A549 (cell line): Measurements from ENCODE around the gene ISM1. TPM values are rescaled to one million over a fixed set of nuclear protein-coding genes. Genes with fewer than 3 reads are reported as not detected.

ENCODE experiments used
- ATAC-seq, 2 experiments: fragments of 200-7000 bp in 1 of 2; fragments of >200 bp in 1 of 2; cut with Nextera tagmentation in 1 of 2; cut with Tn5 transposase in 1 of 2; 3 replicates each; pipeline versions ENCODE4 v1.8.0 to v1.9.1; 2018 to 2020; ENCODE audit warnings: mild to moderate bottlenecking in 1 of 2, moderate library complexity in 1 of 2
- CTCF ChIA-PET: fragments of 300-600 bp; sonication (Branson Sonifier 250); formaldehyde crosslinking; extraction: SDS; loops from one replicate; lab custom pipeline; 2021; ENCODE audit warnings: antibody characterized with exemption, inconsistent platforms; lab: Yijun Ruan, JAX
- POLR2A ChIA-PET: fragments of 350-600 bp; formaldehyde crosslinking; extraction: SDS; loops from one replicate; lab custom pipeline; 2021; ENCODE audit warnings: antibody characterized with exemption, inconsistent platforms; lab: Yijun Ruan, JAX
- DNase-seq, 2 experiments: peaks; one replicate each; pipeline versions ENCODE4 v3.0.0 to v3.0.0-alpha.2; 2011 to 2016; ENCODE audit warnings: low read depth in 1 of 2, low spot score in 1 of 2
- FAIRE-seq: peaks from 2 replicates; lab custom pipeline; 2011; peaks lifted over from hg19 to GRCh38; lab: Jason Lieb, UNC
- H3K27ac ChIP-seq, 2 experiments: fragments of >200 bp; sonication (Bioruptor Twin); formaldehyde crosslinking; 3 replicates each; pipeline ENCODE4 v1.5.1; 2016 to 2017
- H3K4me1 ChIP-seq: fragments of >200 bp; sonication (Bioruptor Twin); formaldehyde crosslinking; 3 replicates; pipeline ENCODE4 v1.6.1; 2016
- H3K4me2 ChIP-seq: fragments of >200 bp; sonication (Bioruptor Twin); formaldehyde crosslinking; 3 replicates; pipeline ENCODE4 v1.6.1; 2016
- H3K4me3 ChIP-seq: fragments of >200 bp; sonication (Bioruptor Twin); formaldehyde crosslinking; 3 replicates; pipeline ENCODE4 v1.5.1; 2016
- H3K9me3 ChIP-seq: fragments of >200 bp; sonication (Bioruptor Twin); formaldehyde crosslinking; 3 replicates; pipeline ENCODE4 v1.6.1; 2016
- BHLHE40 ChIP-seq: IDR thresholded peaks from 2 replicates; pipeline ENCODE4 v1.6.1; 2012; ENCODE audit warnings: low read depth, low read length, inconsistent platforms
- CBX8 ChIP-seq: fragments of 200-600 bp; sonication (generic); IDR thresholded peaks from 2 replicates; pipeline ENCODE4 v1.6.1; 2016
- CEBPB ChIP-seq, 2 experiments: fragments of >200 bp in 1 of 2; sonication (Bioruptor Twin) in 1 of 2; formaldehyde crosslinking in 1 of 2; IDR thresholded peaks; 2 replicates each; pipeline ENCODE4 v1.6.1; 2012 to 2016
- CHD2 ChIP-seq: fragments of 150-350 bp; IDR thresholded peaks from 2 replicates; pipeline ENCODE4 v1.6.1; 2014; ENCODE audit warnings: low read length; ENCODE audit not compliant: partially characterized antibody
- E2F6 ChIP-seq: IDR thresholded peaks from 2 replicates; pipeline ENCODE4 v1.6.1; 2012; ENCODE audit warnings: low read depth, borderline replicate concordance
- EHMT2 ChIP-seq: fragments of 200-600 bp; sonication (generic); IDR thresholded peaks from 2 replicates; pipeline ENCODE4 v1.6.1; 2016; ENCODE audit warnings: antibody characterized with exemption, low read depth, mild to moderate bottlenecking, moderate library complexity
- FOSB ChIP-seq: fragments of 250-450 bp; sonication (Bioruptor Pico); IDR thresholded peaks from 2 replicates; pipeline ENCODE4 v1.5.0; 2020; ENCODE audit warnings: mild to moderate bottlenecking, moderate library complexity
- FOXS1 ChIP-seq: fragments of 250-450 bp; sonication (Bioruptor Pico); IDR thresholded peaks from 2 replicates; pipeline ENCODE4 v1.5.0; 2020; ENCODE audit warnings: mild to moderate bottlenecking, moderate library complexity
- HDAC2 ChIP-seq: fragments of 200-600 bp; sonication (generic); IDR thresholded peaks from 2 replicates; pipeline ENCODE4 v1.6.1; 2016
- HES2 ChIP-seq: fragments of >200 bp; sonication (Bioruptor Twin); formaldehyde crosslinking; IDR thresholded peaks from 2 replicates; pipeline ENCODE4 v1.6.1; 2016
- HOXA7 ChIP-seq: fragments of 250-450 bp; sonication (Bioruptor Pico); IDR thresholded peaks from 2 replicates; pipeline ENCODE4 v1.5.0; 2020; ENCODE audit warnings: mild to moderate bottlenecking, moderate library complexity
- JUN ChIP-seq, 2 experiments: fragments of >200 bp; sonication (Bioruptor Twin); formaldehyde crosslinking; IDR thresholded peaks; 2 replicates in 1 of 2; 3 replicates in 1 of 2; pipeline ENCODE4 v1.6.1; 2016 to 2017
- JUNB ChIP-seq: fragments of >200 bp; sonication (Bioruptor Twin); formaldehyde crosslinking; IDR thresholded peaks from 2 replicates; pipeline ENCODE4 v1.6.1; 2016
- KDM1A ChIP-seq: fragments of 200-600 bp; sonication (generic); IDR thresholded peaks from 2 replicates; pipeline ENCODE4 v1.6.1; 2016; ENCODE audit warnings: low read depth, mild to moderate bottlenecking
- KDM5A ChIP-seq: fragments of 200-600 bp; sonication (generic); IDR thresholded peaks from 2 replicates; pipeline ENCODE4 v1.6.1; 2016; ENCODE audit warnings: antibody characterized with exemption, mild to moderate bottlenecking
- NFE2L2 ChIP-seq: fragments of 150-350 bp; conservative IDR thresholded peaks from 2 replicates; pipeline ENCODE4 v1.6.1; 2014; ENCODE audit warnings: low read length
- NPAS2 ChIP-seq: fragments of 250-450 bp; sonication (Bioruptor Pico); IDR thresholded peaks from 2 replicates; pipeline ENCODE4 v1.8.0; 2022; ENCODE audit warnings: mild to moderate bottlenecking, moderate library complexity, borderline replicate concordance
- PHF8 ChIP-seq: fragments of 200-600 bp; sonication (generic); IDR thresholded peaks from 2 replicates; pipeline ENCODE4 v1.6.1; 2016; ENCODE audit warnings: low read depth, mild to moderate bottlenecking, antibody characterized with exemption, moderate library complexity, borderline replicate concordance
- RAD21 ChIP-seq, 2 experiments: fragments of >200 bp in 1 of 2; sonication (Bioruptor Twin) in 1 of 2; formaldehyde crosslinking in 1 of 2; IDR thresholded peaks in 1 of 2; conservative IDR thresholded peaks in 1 of 2; 2 replicates in 1 of 2; 3 replicates in 1 of 2; pipeline ENCODE4 v1.6.1; 2012 to 2018; ENCODE audit warnings: inconsistent platforms in 1 of 2
- RARB ChIP-seq: fragments of 250-450 bp; sonication (Bioruptor Pico); IDR thresholded peaks from 2 replicates; pipeline ENCODE4 v1.8.0; 2021; ENCODE audit warnings: mild to moderate bottlenecking, moderate library complexity
- RFX5 ChIP-seq: fragments of 450-650 bp; IDR thresholded peaks from 2 replicates; pipeline ENCODE4 v1.7.1; 2014; ENCODE audit warnings: antibody characterized with exemption, mild to moderate bottlenecking, moderate library complexity
- RNF2 ChIP-seq: fragments of 200-600 bp; sonication (generic); IDR thresholded peaks from 2 replicates; pipeline ENCODE4 v1.6.1; 2016; ENCODE audit warnings: low read depth, mild to moderate bottlenecking, antibody characterized with exemption, moderate library complexity, borderline replicate concordance
- SREBF2 ChIP-seq: fragments of 450-650 bp; IDR thresholded peaks from 2 replicates; pipeline ENCODE4 v1.6.1; 2014; ENCODE audit warnings: mild to moderate bottlenecking, moderate library complexity
- TP53 ChIP-seq: fragments of 250-450 bp; sonication (Bioruptor Pico); IDR thresholded peaks from 2 replicates; pipeline ENCODE4 v1.5.0; 2021; ENCODE audit warnings: mild to moderate bottlenecking, moderate library complexity
- ZC3H11A ChIP-seq: fragments of 450-650 bp; IDR thresholded peaks from 2 replicates; pipeline ENCODE4 v1.6.1; 2014; ENCODE audit warnings: antibody characterized with exemption, mild to moderate bottlenecking
- ZFP36 ChIP-seq: fragments of 450-650 bp; IDR thresholded peaks from 2 replicates; pipeline ENCODE4 v1.6.1; 2014; ENCODE audit warnings: borderline replicate concordance; ENCODE audit not compliant: partially characterized antibody
- WGBS: methylation state at CpG from one replicate; pipeline ENCODE4 v1.1.6; 2017; ENCODE audit errors: missing lambda C conversion rate; 5-methylcytosine and 5-hydroxymethylcytosine counted together
- polyA plus RNA-seq, 4 experiments: library from polyadenylated mRNA; depleted of rRNA in 3 of 4; stranded (reverse); fragments of >200 nt; fragmentation: RNase III in 1 of 4; extraction: RNeasy Plus Mini Kit Qiagen cat#74134 plus additional on column Dnase treatment in 1 of 4; gene quantifications; 2 replicates in 3 of 4; 3 replicates in 1 of 4; pipeline ENCODE4 v1.2.3, GENCODE V29; 2011 to 2017

ISM1 gene
- polyA plus RNA-seq, 2 of the 4 experiments (the other 2 are of a cell fraction) = 0.18 to 0.39 TPM

GRCh38 chr20:13229538-13229937 lies 8.5 kb downstream of the ISM1 start:
- TF ChIP-seq HOXA7 (CRISPR knock-in tag) (no peak), HDAC2 (no peak), CHD2 (no peak), EHMT2 (no peak)
- no peak for ATAC-seq
- POLR2A ChIA-PET = no interaction called here
- CTCF ChIA-PET = interaction anchor here (1.6 kb wide), 1 partner anchor 35 kb away, joined by 3 read pairs; no protein-coding TSS in a partner anchor
- FAIRE-seq = no peak
- no peak overlapping the region for H3K27ac ChIP-seq
- H3K4me1 ChIP-seq = peaks cover 7% of the 10 kb centered on the region; the same call in 2 of the 3 replicates
- H3K4me2 ChIP-seq = no peak overlapping the region
- no peak overlapping the region for H3K4me3 ChIP-seq
- H3K9me3 ChIP-seq = peaks cover 23% of the 10 kb centered on the region; the same call in 2 of the 3 replicates
- no peak for DNase-seq

GRCh38 chr20:13231031-13231752 lies 10.1 kb downstream of the ISM1 start:
- ATAC-seq (peak; percentile 65 to 68), FAIRE-seq (no peak), DNase-seq (peak in 1 of 2 experiments; percentile 19)
- Histone ChIP-seq H3K4me3 (no peak overlapping the region), H3K27ac (no peak overlapping the region), H3K4me1 (peaks cover 7% of the 10 kb centered on the region; the same call in 2 of the 3 replicates), H3K4me2 (peak overlapping the region; percentile 15; the same call in 1 of the 3 replicates), H3K9me3 (peaks cover 20% of the 10 kb centered on the region; the same call in 2 of the 3 replicates)
- 24% methylated on average over 7 of the region's 7 CpGs for WGBS
- TF ChIP-seq KDM5A (no peak), JUNB (no peak), RAD21 (conservative IDR thresholded peaks at IDR 0.05 in 1 of 2, IDR thresholded peaks at IDR 0.05 in 1 of 2) (no peak), CHD2 (no peak), NFE2L2 (no peak), JUN (IDR thresholded peaks at IDR 0.05) (no peak), EHMT2 (no peak)
- ChIA-PET CTCF (interaction anchor here (0.6 kb wide), 1 partner anchor 540 kb away, joined by 6 read pairs; no protein-coding TSS in a partner anchor), POLR2A (no interaction called here)

- TF ChIP-seq SREBF2 (no peak), RNF2 (no peak), KDM5A (no peak), E2F6 (no peak), NPAS2 (CRISPR knock-in tag) (no peak), ZC3H11A (no peak), BHLHE40 (no peak), HES2 (no peak), RARB (CRISPR knock-in tag) (no peak), JUN (IDR thresholded peaks at IDR 0.05) (no peak), PHF8 (no peak), KDM1A (no peak), ZFP36 (no peak), RFX5 (no peak), CEBPB (IDR thresholded peaks at IDR 0.05) (no peak), CBX8 (no peak), FOSB (CRISPR knock-in tag) (no peak), TP53 (CRISPR knock-in tag) (no peak), FOXS1 (CRISPR knock-in tag) (no peak)
- TF ChIP-seq, all 56 proteins: peak for 0
- ChIA-PET POLR2A (no interaction called here), CTCF (interaction anchor here (0.6 kb wide), 1 partner anchor 102 kb away, joined by 3 read pairs; no protein-coding TSS in a partner anchor)
- DNase-seq (no peak), FAIRE-seq (no peak), ATAC-seq (no peak)
- Histone ChIP-seq H3K4me1 (peaks cover 7% of the 10 kb centered on the region; the same call in 2 of the 3 replicates), H3K9me3 (peaks cover 9% of the 10 kb centered on the region; the same call in 2 of the 3 replicates), H3K27ac (no peak overlapping the region), H3K4me2 (no peak overlapping the region), H3K4me3 (no peak overlapping the region)
- WGBS = 56% methylated on average over 10 of the region's 10 CpGs
Observed at GRCh38 chr20:13232999-13233398, 11.9 kb downstream of the ISM1 start.
